ENCODE results near the gene ESPNL.

Gene ESPNL

DNA sequence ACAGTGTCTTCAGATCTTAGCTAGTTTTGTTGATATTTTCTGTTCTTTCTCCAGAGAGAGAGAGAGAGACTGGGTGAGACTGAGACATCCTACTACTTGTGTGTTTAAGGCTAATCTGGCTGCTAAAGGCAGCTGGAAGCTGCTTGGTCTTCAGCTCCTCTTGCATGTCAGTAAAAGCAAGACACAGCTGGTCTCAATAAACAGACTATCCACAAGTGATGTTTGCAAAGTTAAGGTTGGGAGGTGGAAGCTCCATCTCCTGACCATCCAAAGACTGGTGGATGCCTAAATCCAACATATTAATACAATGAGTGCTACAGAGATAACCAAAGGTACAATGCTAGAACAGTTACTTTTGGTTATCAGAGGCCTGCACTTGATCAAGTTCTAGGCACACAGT is 76.5 kb downstream of the ESPNL start:
- DNase-seq, result no peak

DNA sequence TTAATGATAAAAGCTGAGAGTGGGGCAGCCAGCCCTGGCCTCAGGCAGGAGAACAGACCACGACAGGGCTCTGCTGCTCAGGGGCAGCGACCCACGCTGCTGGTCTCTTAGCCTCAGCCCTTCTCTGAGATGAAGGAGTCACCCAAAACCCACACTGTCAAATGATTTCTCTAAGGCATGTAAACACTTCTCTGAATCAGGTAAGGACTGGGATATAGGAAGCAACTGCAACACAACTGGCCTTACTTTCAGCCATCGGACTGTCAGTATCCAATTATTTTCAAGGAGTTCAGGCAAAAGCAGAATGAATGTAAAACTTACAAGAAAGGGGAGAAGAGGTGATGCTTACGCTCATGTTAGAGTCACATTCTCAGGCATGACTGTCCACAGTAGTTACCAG is 80.4 kb downstream of the ESPNL start:
- no peak for DNase-seq

DNA sequence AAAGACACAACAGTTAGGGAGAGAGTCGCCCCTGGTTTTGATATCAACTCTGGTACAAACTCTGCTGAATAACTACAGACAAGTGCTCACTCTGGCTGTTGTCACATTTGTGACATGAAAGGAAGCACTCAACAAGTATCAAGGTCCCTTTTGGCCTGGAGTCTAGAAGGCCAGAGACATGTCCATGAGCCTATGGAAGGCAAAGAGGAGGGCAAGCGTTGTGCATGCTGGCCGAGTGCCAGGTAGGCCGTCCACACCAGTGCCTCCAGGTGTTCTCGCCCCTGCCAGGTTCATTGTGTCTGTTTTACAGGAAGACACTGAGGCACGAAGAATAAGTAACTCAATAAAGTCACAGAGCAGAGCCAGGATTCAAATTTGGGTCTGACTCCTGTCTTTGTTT is 82.2 kb downstream of the ESPNL start:
- no peak for DNase-seq
